Measurements from ENCODE around the gene LRRC1. TPM values are rescaled to one million over a fixed set of nuclear protein-coding genes. Genes with fewer than 3 reads are reported as not detected.

Gene LRRC1
- total and polyA plus RNA-seq, 2 of the 13 experiments (the other 11 are each of a cell fraction or from before 2014, with no cell fraction given): 15.6 to 27.7 TPM

DNA sequence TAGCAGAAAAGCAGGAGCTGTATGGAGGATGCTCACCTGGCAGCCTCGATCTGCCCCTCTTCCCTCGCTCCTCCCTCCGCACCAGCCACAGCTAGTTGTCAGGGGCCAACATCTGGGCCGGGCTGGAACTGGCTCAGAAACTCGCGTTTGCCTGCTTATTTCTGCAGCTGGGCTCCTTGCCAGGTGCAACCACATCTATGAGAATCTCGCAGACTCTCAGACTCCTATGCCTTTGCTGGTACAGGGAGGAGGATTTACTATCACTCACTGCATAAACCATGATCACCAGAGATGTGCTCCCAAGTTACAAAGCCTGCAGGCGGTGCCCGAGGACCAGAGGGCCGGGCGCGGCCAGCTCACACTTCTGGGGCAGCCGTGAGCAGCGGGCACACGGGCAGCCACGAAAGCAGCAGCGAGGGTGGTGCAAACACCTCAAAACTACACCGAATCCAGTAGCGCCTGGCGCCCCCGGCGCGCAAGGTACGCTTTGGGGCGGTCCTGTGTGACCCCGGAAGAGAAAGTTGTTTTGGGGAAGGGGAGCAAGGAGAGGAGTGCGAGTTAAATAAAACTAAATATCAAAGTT, 577 bp upstream of the LRRC1 start (continued):
- TF ChIP-seq JUNB (CRISPR knock-in tag; IDR thresholded peaks at IDR 0.05; ENCODE audit: borderline replicate concordance) (0 out of 2 replicates have a peak, but pooled peaks have one; percentile 32), KLF15 (CRISPR knock-in tag; IDR thresholded peaks at IDR 0.05; ENCODE audit: borderline replicate concordance) (0 out of 2 replicates have a peak, but pooled peaks have one; percentile 39), MTERF4 (CRISPR knock-in tag; IDR thresholded peaks at IDR 0.05) (no peak), ZNF143 (CRISPR knock-in tag; IDR thresholded peaks at IDR 0.05) (0 out of 2 replicates have a peak, but pooled peaks have one; percentile 48), ELF4 (CRISPR knock-in tag; IDR thresholded peaks at IDR 0.05; ENCODE audit: borderline replicate concordance) (0 out of 2 replicates have a peak, but pooled peaks have one; percentile 75), MEF2D (CRISPR knock-in tag; IDR thresholded peaks at IDR 0.05) (peak; percentile 35; the same call in 1 of the 2 replicates), DNMT1 (CRISPR knock-in tag; IDR thresholded peaks at IDR 0.05) (no peak), RBAK (CRISPR knock-in tag; IDR thresholded peaks at IDR 0.05) (no peak), ZBTB34 (CRISPR knock-in tag; IDR thresholded peaks at IDR 0.05) (peak; percentile 70; the same call in 1 of the 2 replicates), ZKSCAN5 (CRISPR knock-in tag; IDR thresholded peaks at IDR 0.05) (0 out of 2 replicates have a peak, but pooled peaks have one; percentile 8), AHDC1 (CRISPR knock-in tag; IDR thresholded peaks at IDR 0.05; ENCODE audit: borderline replicate concordance) (peak; percentile 67; the same call in 1 of the 2 replicates), KLF16 (CRISPR knock-in tag; IDR thresholded peaks at IDR 0.05) (no peak), SMAD9 (CRISPR knock-in tag; IDR thresholded peaks at IDR 0.05) (no peak), HHEX (CRISPR knock-in tag; IDR thresholded peaks at IDR 0.05) (no peak), ZNF772 (CRISPR knock-in tag; IDR thresholded peaks at IDR 0.05) (no peak), HDAC6 (IDR thresholded peaks at IDR 0.05; ENCODE audit: low read depth, low read length) (no peak)
- TF ChIP-seq, protein P1, sequence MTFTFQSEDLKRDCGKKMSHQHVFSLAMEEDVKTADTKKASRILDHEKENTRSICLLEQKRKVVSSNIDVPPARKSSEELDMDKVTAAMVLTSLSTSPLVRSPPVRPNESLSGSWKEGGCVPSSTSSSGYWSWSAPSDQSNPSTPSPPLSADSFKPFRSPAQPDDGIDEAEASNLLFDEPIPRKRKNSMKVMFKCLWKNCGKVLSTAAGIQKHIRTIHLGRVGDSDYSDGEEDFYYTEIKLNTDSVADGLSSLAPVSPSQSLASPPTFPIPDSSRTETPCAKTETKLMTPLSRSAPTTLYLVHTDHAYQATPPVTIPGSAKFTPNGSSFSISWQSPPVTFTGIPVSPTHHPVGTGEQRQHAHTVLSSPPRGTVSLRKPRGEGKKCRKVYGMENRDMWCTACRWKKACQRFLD (CRISPR knock-in tag; IDR thresholded peaks at IDR 0.05; ENCODE audit: borderline replicate concordance): 0 out of 2 replicates have a peak, but pooled peaks have one; percentile 76

Measured in HepG2 (cell line).